HepG2 (cell line): ENCODE results near the gene TTBK1. TPM values are rescaled to one million over a fixed set of nuclear protein-coding genes. Genes with fewer than 3 reads are reported as not detected.

Source experiments
- AHR ChIP-seq: IDR thresholded peaks from 2 replicates; pipeline ENCODE4 v1.6.1; 2018; ENCODE audit warnings: missing genetic modification reagents, missing compliant biosample characterization
- GLI4 ChIP-seq: sonication (generic); formaldehyde crosslinking; IDR thresholded peaks from 2 replicates; pipeline ENCODE4 v1.5.1; 2020; ENCODE audit warnings: missing genetic modification reagents, mild to moderate bottlenecking, moderate library complexity, borderline replicate concordance
- MAF1 ChIP-seq: sonication (generic); formaldehyde crosslinking; IDR thresholded peaks from 2 replicates; pipeline ENCODE4 v1.5.0; 2020; ENCODE audit warnings: missing genetic modification reagents, borderline replicate concordance
- MIER3 ChIP-seq: IDR thresholded peaks from 2 replicates; pipeline ENCODE4 v1.6.1; 2016; ENCODE audit warnings: missing compliant biosample characterization, borderline replicate concordance
- MNT ChIP-seq: fragments of 450-650 bp; IDR thresholded peaks from 2 replicates; pipeline ENCODE4 v1.6.1; 2016
- SKI ChIP-seq: fragments of 450-650 bp; IDR thresholded peaks from one replicate; pipeline ENCODE4 v1.6.1; 2018; ENCODE audit warnings: mild to moderate bottlenecking; ENCODE audit not compliant: partially characterized antibody
- ZGPAT ChIP-seq: IDR thresholded peaks from 2 replicates; pipeline ENCODE4 v1.6.1; 2016; ENCODE audit warnings: mild to moderate bottlenecking
- ZNF160 ChIP-seq: sonication (generic); formaldehyde crosslinking; IDR thresholded peaks from 2 replicates; pipeline ENCODE4 v1.8.0; 2022; ENCODE audit warnings: mild to moderate bottlenecking, inconsistent platforms, missing genetic modification reagents
- ZNF256 ChIP-seq: sonication (generic); formaldehyde crosslinking; conservative IDR thresholded peaks from 2 replicates; pipeline ENCODE4 v1.4.0; 2020; ENCODE audit warnings: missing genetic modification reagents
- ZNF317 ChIP-seq: sonication (generic); formaldehyde crosslinking; IDR thresholded peaks from 2 replicates; pipeline ENCODE4 v1.5.0; 2020; ENCODE audit warnings: mild to moderate bottlenecking, missing genetic modification reagents
- ZNF431 ChIP-seq: sonication (generic); formaldehyde crosslinking; IDR thresholded peaks from 2 replicates; pipeline ENCODE4 v1.9.0; 2022; ENCODE audit warnings: missing genetic modification reagents, low read depth, mild to moderate bottlenecking, borderline replicate concordance
- ZNF451 ChIP-seq: sonication (generic); formaldehyde crosslinking; IDR thresholded peaks from 2 replicates; pipeline ENCODE4 v1.5.0; 2020; ENCODE audit warnings: mild to moderate bottlenecking, missing genetic modification reagents
- ZXDC ChIP-seq: sonication (generic); formaldehyde crosslinking; IDR thresholded peaks from 2 replicates; pipeline ENCODE4 v1.5.0; 2020; ENCODE audit warnings: mild to moderate bottlenecking, missing genetic modification reagents
- polyA plus RNA-seq, 8 experiments: library from polyadenylated mRNA; depleted of rRNA in 3 of 8; stranded (reverse) in 7 of 8; unstranded in 1 of 8; fragments of >200 nt; fragmentation: Illumina TruSeq in 4 of 8; extraction: Trizol in 4 of 8; gene quantifications; 2 replicates each; pipeline versions ENCODE4 v1.2.1 to v1.2.3, GENCODE V29; 2011 to 2016; ENCODE audit warnings: low read depth in 4 of 8, missing spikeins in 1 of 8, mixed read lengths in 1 of 8; ENCODE audit not compliant: insufficient read depth in 1 of 8
- total RNA-seq, 5 experiments: library from RNA; depleted of rRNA; stranded (reverse); fragments of >200 nt; fragmentation: Illumina TruSeq; extraction: Trizol; gene quantifications; 2 replicates each; pipeline ENCODE4 v1.2.3, GENCODE V29; 2016; ENCODE audit warnings: low read depth in 1 of 5
- TF ChIP-seq, protein P1 (sequence below): sonication (generic); formaldehyde crosslinking; conservative IDR thresholded peaks from 2 replicates; pipeline ENCODE4 v1.5.0; 2020; ENCODE audit warnings: missing genetic modification reagents
- TF ChIP-seq, protein P2 (sequence below): sonication (generic); formaldehyde crosslinking; IDR thresholded peaks from 2 replicates; pipeline ENCODE4 v1.4.0; 2020; ENCODE audit warnings: mild to moderate bottlenecking, missing genetic modification reagents

The TTBK1 gene
- total and polyA plus RNA-seq, 2 of the 13 experiments (the other 11 are each of a cell fraction or from before 2014, with no cell fraction given) = 0.24 to 0.33 TPM

- TF ChIP-seq MNT (no peak), ZNF160 (CRISPR knock-in tag) (no peak), SKI (no peak), ZNF317 (CRISPR knock-in tag) (peak; percentile 71; the same call in 1 of the 2 replicates), ZNF256 (CRISPR knock-in tag) (no peak), MAF1 (CRISPR knock-in tag) (no peak), ZGPAT (CRISPR knock-in tag) (peak; percentile 70), ZXDC (CRISPR knock-in tag) (no peak), GLI4 (peak; percentile 77; the same call in 1 of the 2 replicates), ZNF451 (no peak; the same call in 1 of the 2 replicates), ZNF431 (no peak), MIER3 (peak; percentile 51; the same call in 1 of the 2 replicates), AHR (CRISPR knock-in tag) (peak; percentile 71; the same call in 1 of the 2 replicates)
- TF ChIP-seq, protein P1, sequence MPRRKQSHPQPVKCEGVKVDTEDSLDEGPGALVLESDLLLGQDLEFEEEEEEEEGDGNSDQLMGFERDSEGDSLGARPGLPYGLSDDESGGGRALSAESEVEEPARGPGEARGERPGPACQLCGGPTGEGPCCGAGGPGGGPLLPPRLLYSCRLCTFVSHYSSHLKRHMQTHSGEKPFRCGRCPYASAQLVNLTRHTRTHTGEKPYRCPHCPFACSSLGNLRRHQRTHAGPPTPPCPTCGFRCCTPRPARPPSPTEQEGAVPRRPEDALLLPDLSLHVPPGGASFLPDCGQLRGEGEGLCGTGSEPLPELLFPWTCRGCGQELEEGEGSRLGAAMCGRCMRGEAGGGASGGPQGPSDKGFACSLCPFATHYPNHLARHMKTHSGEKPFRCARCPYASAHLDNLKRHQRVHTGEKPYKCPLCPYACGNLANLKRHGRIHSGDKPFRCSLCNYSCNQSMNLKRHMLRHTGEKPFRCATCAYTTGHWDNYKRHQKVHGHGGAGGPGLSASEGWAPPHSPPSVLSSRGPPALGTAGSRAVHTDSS (CRISPR knock-in tag) = peak; percentile 95; the same call in 1 of the 2 replicates
- TF ChIP-seq, protein P2, sequence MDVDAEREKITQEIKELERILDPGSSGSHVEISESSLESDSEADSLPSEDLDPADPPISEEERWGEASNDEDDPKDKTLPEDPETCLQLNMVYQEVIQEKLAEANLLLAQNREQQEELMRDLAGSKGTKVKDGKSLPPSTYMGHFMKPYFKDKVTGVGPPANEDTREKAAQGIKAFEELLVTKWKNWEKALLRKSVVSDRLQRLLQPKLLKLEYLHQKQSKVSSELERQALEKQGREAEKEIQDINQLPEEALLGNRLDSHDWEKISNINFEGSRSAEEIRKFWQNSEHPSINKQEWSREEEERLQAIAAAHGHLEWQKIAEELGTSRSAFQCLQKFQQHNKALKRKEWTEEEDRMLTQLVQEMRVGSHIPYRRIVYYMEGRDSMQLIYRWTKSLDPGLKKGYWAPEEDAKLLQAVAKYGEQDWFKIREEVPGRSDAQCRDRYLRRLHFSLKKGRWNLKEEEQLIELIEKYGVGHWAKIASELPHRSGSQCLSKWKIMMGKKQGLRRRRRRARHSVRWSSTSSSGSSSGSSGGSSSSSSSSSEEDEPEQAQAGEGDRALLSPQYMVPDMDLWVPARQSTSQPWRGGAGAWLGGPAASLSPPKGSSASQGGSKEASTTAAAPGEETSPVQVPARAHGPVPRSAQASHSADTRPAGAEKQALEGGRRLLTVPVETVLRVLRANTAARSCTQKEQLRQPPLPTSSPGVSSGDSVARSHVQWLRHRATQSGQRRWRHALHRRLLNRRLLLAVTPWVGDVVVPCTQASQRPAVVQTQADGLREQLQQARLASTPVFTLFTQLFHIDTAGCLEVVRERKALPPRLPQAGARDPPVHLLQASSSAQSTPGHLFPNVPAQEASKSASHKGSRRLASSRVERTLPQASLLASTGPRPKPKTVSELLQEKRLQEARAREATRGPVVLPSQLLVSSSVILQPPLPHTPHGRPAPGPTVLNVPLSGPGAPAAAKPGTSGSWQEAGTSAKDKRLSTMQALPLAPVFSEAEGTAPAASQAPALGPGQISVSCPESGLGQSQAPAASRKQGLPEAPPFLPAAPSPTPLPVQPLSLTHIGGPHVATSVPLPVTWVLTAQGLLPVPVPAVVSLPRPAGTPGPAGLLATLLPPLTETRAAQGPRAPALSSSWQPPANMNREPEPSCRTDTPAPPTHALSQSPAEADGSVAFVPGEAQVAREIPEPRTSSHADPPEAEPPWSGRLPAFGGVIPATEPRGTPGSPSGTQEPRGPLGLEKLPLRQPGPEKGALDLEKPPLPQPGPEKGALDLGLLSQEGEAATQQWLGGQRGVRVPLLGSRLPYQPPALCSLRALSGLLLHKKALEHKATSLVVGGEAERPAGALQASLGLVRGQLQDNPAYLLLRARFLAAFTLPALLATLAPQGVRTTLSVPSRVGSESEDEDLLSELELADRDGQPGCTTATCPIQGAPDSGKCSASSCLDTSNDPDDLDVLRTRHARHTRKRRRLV = no peak; the same call in 1 of the 2 replicates
Measured at GRCh38 chr6:43247114-43247999, 4.1 kb downstream of the TTBK1 start (continued).
